Stimulated activated CD8-positive, alpha-beta memory T cell treated with anti-CD3 and anti-CD28 coated beads, Interleukin-15, amount 100 ng/mL, for 1 hour (primary cell): ENCODE data around the gene KIZ.

Experiments
- DNase-seq: peaks from one replicate; pipeline ENCODE4 v3.0.0-alpha.2; 2020; ENCODE audit warnings: low read depth

The KIZ gene

DNA sequence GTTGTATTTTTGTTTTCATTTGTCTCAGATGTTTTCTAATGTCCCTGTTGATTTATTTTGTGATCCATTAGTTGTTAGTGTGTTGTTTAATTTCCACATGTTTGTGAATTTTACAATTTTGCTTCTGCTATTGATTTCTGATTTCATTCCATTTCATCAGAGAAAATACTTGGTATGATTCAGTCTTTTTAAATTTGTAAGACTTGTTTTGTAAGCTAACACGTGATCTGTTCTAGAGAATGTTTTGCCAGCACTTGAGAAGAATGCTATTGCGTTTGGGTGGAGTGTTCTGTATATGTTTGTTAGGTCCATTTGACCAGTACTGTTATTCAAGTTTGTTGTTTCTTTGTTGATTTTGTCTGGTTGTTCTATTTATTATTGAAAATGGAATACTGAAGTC lies 53.9 kb downstream of the KIZ start:
- no peak for DNase-seq

DNA sequence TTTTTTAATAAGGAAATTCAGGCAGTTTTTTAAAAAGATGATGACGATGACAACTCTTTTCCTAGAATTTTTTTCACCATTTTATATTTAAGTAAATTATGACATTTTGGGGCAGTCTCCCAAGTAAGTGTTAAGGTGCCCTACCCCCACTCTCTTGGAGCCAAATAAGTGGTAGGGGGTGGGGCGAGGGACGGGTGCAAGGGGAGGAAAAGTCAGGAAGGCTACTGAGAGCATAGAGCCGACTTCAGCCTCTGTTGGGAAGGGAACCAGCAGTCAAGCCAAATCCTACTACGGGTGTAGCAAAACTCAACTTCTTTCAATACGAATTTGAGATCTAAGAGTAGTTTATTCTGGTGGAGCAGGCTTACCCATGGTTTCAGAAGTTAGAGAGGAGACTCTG lies 54.4 kb downstream of the KIZ start:
- no peak for DNase-seq

DNA sequence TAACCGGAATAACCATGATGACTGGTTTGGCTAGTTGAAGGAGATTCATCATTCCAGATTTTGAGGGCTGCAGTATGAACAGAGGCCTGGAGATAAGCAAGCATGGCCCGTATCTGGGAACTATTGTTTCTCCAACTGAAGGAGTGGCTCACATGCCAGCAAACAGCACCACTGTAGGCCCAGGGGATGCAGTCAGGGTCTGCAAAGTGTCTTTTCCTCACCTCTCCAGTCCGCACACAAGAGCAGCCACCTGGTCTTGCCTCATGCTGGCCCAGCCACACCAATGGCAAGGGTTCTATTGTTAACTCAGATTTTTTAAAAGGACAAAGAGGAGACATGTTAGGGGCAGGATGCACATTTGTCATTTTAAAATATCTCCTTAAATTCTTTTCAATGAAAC lies 55.1 kb downstream of the KIZ start:
- DNase-seq = no peak

DNA sequence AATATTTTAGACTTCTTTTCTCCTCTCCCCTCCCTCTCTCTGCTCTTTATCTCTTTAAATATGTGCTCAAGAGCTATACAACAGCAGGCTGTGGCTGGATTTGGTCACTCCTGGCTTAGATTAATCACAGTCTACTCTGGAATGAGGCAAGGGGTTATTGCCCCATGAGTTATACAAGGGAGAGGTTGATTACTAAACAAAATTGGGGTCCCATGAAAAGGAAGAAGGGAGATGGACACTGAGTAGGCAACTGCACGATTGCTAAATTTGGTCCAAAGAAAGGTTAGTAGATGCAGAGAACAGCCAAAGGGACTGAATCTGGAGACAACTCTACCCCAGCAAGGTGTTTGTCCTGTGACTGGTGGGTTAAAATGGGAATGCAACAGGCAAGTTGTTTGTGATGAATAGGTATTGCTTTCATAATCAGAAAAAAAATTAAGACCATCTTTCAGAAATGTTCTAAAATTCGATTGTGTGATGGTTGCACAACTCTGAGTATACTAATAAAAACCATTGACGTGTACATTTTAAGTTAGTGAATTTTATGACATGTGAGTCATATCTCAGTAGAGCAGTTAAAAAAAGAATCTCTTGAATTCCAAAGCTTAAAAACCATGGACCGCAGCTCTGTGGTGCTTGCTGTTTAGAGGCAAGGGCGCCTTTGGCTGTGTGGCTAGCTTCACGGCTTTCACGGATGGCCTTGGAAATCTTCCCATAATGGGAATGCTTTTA lies 57.1 kb downstream of the KIZ start:
- DNase-seq = no peak

DNA sequence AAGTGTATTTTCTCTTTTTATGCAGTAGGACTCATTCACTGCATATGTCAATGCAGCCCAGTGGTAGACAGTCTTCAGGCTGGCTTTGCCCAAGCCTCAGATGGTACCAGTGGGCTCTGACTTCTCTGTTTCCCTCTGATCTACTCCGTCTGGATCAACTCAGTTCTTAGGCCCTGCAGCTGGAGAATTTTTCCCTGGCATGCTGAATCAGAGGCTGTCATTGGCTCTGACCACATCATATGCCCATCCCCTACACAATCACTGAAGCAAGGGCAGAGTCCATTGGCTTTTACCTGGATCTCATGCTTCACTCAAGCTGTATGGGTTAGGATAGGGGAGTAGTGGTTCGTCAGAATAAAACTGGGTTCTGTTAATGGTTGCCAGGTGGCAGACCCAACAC lies 57.8 kb downstream of the KIZ start:
- DNase-seq = no peak

DNA sequence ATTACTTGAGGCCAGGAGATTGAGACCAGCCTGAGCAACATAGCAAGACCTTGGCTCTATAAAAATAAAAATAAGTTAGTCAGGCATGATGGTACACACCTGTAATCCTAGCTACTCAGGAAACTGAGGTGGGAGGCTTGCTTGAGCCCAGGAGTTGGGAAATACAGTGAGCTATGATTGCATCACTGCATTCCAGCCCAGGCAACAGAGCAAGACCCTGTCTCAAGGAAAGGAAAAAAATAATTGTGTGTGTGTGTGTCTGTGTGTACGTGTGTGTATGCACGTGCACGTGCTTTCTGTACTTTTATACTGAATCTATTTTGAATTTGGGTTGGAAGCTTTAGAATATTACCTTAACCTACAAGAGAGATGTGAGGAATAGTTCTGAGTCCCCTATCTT lies 58.9 kb downstream of the KIZ start:
- DNase-seq = no peak

DNA sequence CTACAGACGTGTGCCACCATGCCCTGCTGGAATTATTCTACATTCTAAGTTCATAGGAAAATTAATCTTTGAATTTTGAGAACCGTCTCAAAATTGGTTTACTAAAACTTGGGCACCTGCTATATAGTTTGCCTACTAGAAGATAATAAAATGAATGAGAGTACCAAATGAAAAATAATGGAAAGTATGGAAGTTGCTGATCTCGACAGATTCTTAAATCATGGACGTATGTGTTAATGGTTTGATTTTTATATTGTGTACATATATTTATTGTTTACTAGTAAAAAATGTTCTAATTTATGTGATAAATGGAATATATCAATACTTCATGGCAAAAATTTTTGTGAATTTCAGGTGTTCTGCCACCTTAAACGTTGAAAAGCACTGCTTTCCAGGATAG lies 60.0 kb downstream of the KIZ start:
- no peak for DNase-seq

DNA sequence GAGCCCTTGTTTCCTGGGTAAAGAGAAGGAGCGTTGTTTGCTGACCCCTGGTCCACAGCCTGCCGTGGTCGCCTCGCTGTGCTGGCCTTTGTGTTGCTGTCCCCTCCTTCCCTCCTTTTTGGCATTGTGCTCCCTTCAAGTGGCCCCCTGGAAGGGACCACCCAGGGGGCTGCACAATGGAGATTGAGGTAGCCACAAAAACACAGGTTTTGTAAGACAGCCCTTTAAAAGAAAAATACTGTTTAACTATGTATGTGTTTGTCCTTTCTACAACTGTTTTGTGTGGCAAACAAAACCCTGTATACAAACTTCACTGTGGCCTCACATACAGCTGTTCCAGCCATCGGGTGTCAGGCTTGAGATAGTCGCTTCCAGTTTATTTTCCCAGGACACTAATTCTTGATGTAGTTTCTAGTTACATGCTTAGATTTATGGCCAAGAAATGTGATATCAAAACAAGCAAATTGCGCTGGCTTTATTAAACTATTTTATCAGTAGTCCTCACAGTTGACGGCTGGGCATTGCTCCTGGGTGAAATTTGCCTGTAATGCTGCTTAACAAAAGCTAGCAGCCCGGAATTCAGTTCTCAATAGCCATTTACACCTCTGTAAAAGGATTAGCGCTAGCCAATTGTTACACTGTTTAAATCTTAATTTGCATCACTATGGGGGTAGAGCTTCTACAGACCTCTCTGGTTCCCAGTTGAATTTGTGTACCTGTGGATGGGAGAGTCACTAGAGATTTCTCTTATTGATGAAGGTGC lies 64.1 kb downstream of the KIZ start:
- DNase-seq = no peak

DNA sequence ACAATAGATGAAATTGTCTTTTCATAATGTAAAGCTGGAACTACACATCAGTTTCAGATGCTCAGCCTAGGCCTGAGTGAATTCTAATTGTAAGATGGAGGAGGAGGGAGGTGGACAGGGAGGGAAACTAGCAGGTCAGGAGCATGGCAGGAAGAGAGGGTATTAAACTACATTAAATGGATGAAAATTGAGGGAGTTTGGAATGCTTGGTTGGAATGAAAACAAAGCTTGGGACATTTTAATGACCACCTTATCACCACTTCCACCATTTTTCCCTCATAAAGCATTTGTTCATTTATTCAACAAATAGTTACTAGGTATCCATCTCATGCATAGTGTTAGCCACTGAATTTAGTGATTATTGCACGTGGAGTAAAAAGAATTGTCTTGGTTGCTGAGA lies 65.0 kb downstream of the KIZ start:
- no peak for DNase-seq

DNA sequence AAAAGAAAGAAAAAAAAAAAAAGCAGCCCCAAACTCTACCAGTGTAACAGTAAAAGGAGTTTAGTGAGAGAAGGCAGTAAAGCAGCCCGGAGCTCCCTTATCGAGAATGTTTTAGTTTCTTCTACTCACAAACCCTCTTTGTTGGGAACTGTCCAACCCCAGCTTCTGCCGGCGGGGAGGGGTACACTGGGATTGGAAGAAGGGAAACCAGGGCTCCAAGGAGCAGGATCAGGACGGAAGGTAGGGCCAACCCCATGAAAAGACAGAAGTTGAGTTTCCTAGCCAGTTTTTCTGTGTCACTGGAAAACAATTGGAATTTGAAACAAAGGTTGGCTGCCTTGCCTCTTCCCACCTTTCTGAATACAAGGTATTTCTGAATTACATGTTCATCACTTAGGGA lies 66.0 kb downstream of the KIZ start:
- DNase-seq = no peak

DNA sequence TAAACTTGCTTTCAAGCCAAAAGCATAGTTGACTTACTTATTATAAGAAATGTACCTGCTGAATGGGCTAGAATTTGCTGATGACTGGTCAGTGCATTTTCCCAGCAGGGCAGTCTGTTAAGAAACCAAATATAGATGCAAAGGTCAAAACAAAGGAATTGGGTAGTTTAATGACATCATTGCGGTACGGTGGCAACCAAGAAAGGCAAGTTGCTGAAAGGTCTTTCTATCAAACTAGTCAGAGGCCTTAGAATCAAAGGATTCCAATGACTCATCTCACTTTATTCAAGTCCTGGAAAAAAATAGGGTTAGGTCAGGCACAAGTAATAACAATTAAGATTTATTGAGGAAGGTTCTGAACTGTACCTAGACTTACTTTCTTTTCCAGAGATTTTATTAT lies 76.4 kb downstream of the KIZ start:
- no peak for DNase-seq

DNA sequence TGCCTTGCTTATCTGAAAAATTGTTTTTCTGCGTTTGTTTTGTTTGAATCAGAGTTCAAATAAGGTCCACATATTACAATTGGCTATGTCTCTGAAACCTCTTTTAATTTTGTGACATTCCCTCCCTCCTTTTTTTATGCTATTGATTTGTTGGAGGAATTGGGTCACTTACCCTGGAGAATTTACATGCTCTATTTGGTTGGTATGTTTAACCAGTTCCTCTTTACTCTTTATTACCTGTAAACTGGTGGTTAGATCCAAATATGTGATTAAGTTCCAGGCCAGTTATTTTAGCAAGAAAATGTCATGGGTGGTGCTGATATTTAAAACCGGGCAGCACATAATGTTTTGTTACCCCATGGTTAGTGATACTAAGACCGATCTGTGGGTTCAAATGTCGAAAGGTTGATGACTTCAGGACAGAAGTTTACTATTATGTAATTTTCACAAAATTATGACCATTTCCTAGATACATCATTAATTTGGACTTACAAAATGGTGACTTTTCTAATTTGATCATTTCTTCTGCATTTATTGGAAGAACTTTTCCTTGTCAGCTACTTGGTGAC lies 77.3 kb downstream of the KIZ start:
- no peak for DNase-seq

DNA sequence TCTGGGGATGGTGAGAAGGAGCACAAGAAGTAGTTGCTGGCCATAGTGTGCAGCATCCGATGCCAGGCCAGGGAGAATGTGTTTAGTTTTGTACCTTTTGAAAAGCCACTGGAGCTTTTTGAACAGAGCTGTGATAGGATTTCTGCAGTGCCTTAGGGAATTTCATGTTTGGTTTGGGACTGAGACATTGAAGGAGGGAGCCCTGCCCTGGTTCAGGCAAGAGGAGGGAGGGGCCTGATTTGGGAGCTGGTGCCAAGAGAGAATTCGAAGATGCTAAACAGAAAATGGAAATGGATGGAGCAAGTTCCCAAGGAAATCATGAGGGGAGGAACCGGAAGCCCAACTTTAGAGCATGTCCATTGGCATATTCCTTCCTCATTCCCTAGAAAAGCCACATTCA lies 80.7 kb downstream of the KIZ start:
- DNase-seq = no peak

DNA sequence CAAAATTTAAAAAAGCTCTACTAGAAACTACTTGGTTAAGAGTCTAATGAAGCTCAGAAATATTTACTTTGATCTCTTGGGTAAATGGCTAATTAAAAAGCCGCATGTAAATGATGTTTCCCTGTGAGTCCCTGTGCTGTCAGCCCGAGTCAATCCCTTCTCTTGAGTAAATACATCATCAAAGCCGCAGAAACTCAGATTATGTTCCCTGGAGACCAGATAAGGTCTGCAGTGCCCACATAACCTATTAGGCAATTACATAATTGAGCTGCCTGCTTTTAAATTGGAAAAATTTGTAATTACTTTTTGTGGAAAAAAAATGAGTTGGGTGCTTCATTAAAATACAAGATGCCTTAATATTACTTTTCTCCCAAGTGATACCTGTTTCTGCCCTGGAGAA lies 83.1 kb downstream of the KIZ start:
- DNase-seq = no peak

DNA sequence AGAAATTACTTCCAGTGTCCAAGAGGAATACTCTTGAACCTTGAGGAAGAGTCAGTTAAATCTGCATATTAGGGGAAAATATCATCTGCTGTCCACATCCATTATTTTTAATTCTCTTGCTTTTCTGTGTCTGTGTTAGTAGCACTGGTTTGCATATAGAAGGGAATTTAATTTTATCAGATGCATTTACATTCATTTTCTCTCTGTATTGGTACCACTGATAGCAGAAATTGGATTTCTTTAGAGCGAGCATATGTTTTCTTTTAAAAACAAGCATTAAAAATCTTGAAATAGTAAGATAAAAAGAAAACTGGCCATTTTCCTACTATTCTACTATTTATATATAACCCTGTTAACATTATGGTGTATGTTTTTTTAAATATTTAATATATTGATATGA lies 83.8 kb downstream of the KIZ start:
- DNase-seq = no peak

DNA sequence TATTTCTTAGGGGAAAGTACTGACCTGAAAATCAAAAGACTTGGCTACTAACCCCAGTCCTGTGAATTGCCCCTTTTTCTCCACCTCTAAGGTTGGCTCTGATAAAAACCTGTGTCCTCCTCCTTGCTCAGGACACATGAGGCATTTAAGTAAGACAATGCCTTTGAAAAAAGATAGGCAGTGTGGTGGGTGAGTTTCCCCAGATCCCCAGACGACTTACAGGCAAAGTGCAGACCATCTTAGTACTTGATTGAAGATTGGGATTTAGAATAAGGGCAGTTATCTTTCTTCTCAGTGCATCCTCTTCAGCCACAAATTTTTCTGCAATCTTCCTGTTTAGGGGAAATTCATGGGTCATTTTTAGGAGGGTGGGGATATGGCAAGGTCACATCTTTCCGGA lies 87.8 kb downstream of the KIZ start:
- no peak for DNase-seq

DNA sequence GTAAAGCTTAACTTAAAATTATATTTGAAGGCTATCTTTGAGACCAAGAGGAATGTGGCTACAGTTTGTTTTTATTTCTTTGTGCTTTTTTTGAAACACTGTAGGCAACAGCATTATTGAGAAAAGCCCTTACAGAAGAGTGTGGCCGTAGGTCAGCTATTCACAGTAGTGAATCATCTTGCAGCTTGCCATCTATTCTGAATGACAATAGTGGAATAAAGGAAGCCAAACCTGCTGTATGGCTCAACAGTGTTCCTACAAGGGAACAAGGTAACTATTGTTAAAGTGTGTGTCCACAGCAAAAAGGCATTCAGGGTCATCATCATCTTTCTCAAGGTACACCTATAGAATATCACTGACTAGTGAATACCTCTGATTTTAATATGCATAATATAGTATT lies 88.5 kb downstream of the KIZ start:
- DNase-seq = no peak

DNA sequence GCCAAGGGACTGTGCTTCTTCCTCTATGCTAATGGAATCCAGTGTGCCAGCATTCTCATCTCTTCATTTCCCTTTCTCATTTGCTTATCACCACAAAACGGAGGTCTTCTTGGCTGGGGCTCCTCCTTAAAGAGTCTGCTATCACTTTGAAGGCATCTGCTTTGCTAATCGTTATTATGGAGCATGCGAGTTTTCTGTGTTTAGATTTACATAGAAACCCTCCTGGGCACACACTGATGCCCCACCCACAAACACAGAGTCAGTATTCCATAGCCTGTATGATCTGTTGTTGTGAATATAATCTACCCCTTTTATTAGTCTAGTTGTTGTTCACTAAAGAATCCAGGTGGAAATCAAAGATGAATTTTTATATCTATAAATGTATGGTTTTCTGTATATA lies 93.8 kb downstream of the KIZ start:
- no peak for DNase-seq

DNA sequence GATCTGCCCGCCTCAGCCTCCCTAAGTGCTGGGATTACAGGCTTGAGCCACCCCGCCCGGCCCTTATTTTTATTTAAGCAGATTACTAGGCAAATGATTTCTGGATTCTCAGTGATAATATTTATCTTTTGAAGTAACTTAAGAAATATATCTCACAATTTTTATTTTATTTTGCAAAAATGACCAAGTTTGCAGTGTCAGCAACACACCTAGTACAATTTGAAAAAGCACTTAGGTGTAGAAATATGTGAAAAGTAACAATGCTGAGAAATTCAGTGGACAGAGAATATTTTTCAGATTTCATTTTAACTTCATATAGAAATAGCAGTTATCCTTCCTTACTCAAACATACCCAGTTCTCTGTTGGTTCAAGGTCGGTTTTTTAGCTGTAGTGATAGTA lies 98.3 kb downstream of the KIZ start:
- DNase-seq = no peak

DNA sequence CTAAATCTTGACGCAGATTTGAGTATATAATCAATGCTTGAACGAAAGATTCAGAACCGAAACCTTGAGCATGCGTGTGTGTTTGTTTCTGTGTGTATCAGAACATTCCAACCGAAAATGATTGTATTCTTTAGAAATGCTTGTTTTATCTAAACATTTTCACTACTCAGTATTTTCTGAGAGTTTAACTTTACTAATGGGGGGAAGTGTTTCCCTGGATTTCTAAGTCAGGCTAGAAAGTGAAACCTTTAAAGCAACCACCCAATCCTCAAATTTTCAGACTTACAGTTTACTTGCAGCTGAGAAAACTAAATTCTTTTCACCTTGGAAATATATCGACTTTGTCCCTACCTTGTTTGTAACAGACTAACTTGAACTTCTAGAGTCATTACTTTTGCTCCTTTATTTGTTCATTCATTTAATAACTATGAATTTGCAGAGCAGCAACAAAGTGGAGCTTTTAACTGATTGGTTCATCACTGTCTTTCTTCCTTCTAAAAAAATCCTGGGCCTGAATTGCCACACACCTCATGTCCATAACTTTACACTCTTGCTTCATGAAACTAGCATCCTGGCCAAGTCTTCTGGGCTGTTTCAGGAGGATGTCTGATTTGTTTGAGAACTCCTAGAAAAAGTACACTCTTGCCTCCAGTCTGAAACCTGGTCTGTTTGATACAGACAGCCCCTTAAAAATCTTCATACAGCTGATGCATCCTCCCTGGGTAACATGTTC lies 99.5 kb downstream of the KIZ start:
- no peak for DNase-seq

DNA sequence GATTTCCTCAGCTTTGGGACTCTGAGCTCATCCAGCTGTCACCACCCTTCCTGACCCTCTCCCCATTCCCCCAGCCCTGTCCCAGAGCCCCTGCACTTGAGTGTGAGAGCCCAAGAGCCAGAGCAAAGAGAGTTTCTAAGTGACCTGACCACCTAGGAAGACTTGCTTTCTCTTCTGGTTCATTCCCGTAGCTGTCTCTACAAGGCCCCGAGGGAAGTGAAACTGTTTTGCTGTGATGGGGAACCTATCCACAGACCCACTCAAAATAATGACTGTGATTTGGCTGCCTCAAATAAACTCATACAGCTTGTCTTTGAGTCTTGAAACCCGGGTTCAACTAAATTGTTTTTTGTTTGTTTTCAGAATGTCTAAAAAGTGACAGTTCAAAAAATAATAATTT lies 102.6 kb downstream of the KIZ start:
- no peak for DNase-seq

DNA sequence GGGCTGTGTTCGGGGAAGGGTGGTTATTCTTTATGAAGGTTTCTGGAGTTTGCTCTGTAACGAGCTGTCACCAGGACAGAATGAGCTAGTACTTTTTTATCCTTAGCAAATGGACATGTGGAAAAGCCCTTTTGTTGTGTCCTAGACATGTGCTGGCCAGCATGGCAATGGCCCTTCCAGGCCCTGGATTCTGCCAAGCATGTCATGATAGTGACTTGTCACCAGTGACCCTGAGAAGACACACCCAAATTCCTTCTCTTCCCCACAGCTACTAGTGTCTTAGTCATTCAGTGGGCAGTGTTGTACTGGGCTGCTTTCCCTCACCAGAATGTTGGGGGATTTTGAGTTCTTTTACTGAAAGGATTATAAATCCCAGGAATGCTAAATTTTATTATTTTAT lies 103.3 kb downstream of the KIZ start:
- no peak for DNase-seq

DNA sequence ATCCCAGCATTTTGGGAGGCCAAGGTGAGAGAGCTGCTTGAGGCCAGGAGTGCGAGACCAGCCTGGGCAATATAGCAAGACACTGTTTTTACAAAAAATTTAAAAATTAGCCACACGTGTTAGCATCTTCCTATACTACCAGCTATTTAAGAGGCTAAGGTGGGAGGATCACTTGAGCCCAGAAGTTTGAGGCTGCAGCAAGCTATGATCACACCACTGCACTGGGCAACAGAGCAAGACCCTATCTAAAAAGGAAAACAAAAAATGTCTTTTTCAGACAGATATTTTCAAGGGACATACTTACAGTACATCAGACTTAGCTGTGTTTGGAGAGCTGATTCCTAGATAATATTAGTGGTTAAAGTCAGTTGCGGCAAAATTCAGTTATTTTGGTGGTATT lies 104.3 kb downstream of the KIZ start:
- DNase-seq = no peak
